NCI-H1417 treated with DMSO at 0.1 percent for 48 hours (cell line): ENCODE measurements around the gene ETNK1.
"Not testable (repeated sequence)": the region's sequence is repeated elsewhere in the genome, so short reads cannot be mapped to it uniquely, and the experiment has no call there.

Experiments
- DNase-seq: peaks from one replicate; lab custom pipeline; 2025; lab: John Stamatoyannopoulos, UW

ETNK1 gene

DNA sequence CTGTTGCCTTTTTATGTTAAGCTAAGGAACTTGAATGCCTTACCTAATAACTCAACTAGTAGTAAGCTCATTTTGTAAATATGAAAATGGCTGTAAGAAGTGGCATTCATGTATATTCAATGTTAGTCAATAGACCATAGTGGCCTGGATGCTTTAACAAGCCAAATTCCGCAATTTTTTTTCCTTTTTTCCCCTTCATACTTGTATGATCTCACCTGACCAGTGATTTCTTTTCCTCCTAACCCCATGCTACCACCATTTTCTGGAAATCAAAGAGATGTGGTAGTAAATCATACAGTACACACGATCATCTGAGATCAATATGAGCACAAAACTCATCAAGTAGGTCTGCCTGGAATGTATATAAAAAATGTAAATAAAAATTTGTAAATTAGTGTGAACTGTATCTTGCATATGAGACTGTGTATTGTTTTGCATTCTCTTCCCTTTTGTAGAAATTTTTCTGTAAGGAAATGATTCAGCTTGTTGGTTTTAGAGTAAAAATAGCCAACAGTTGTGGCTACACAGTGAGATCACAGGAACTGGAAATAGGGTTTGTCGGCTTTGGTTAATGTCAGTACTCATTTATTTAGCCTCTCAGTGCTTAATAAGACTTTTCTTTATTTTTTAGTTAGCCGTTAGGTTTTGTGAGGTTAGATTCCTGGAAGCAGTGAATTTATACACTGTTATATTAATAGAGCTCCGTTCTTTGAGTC is 62.5 kb downstream of the ETNK1 start:
- no peak for DNase-seq

DNA sequence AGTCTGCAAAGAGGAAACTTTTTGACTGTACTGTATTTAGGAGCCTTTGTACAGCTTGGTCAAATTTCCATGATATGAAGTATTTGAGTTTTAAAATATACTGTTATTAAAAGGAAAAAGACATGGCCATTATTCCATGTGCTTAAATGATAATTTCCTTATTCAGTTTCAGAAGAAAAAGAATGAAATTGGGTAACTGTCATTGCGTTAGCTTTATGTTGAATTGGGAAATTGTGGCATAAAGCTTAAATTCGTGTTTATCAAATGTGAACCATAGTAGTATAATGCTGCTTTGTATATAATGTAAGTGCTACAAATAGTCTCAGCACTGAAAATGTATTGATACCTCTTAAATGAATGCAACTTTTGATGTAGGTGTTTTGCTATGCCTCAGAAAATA is 64.9 kb downstream of the ETNK1 start:
- no peak for DNase-seq

GRCh38 chr12:22691319-22691718 is 66.3 kb downstream of the ETNK1 start:
- DNase-seq, result no peak

GRCh38 chr12:22692467-22692866 is 67.5 kb downstream of the ETNK1 start:
- not testable (repeated sequence) for DNase-seq

DNA sequence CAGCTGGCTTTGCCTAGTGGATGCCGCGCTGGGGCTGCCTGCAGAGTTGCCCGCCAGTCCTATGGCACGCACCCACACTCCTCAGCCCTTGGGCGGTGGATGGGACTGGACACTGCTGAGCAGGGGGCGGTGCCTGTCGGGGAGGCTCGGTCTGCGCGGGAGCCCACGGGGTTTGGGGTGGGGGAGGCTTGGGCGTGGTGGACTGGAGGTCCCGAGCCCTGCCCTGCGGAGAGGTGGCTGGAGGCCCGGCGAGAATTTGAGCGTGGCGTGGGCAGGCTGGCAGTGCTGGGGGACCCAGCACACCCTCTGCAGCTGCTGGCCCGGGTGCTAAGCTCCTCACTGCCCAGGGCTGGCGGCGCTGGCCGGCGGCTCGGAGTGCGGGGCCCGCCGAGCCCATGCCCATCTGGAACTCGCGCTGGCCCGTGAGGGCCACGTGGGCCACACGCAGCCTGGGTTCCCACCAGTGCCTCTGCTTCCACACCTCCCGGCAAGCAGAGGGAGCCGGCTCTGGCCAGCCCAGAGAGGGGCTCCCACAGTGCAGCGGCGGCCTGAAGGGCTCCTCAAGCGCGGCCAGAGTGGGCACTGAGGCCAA is 68.1 kb downstream of the ETNK1 start:
- DNase-seq, result no peak

DNA sequence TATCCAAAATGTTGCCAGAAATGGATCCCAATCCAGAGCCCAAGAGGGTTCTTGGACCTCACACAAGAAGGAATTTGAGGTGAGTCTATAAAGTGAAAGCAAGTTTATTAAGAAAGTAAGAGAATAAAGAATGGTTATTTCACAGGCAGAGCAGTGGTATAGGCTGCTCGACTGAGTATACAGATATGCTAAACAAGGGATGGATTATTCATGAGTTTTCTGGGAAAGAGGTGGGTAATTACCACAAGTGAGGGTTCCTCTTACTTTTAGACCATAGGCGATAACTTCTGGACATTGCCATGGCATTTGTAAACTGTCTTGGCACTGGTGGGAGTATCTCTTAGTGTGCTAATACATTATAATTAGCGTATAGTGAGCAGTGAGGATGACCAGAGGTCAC is 73.6 kb downstream of the ETNK1 start:
- no peak for DNase-seq

GRCh38 chr12:22699705-22700104 is 74.7 kb downstream of the ETNK1 start:
- DNase-seq, result not testable (repeated sequence)

- no peak for DNase-seq
Observed at GRCh38 chr12:22700106-22700505, 75.1 kb downstream of the ETNK1 start.

DNA sequence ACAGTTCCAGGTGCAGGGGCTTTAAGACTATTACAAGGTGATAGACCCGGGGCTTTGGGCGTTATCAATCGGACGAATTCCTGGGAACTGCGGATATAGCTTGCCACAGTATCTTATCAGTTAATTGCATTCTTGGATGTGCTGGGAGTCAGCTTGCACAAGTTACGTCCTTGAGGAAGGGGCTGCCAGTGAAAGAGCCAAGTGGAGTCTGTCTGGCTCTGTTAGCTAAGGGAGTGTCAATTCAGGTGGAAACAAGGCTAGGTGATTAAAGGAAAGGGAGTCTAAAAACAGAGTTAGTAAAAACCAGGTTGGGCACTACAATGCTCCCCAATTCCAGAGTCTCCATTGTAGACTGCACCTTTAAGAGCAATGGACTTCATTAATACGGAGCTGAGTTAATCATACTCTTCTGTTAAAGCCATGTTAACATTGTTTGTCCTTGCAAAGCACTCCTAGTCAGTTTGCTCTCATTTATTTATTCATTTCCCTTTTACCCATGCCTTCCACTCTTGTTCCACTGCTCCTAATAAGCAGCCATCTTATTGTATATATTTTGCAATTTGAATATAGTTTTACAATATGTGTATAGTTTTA is 76.3 kb downstream of the ETNK1 start:
- not testable (repeated sequence) for DNase-seq

- DNase-seq, result no peak
Observed at GRCh38 chr12:22702690-22703089, 77.7 kb downstream of the ETNK1 start.

- DNase-seq, result no peak
Observed at GRCh38 chr12:22709292-22709691, 84.3 kb downstream of the ETNK1 start.

GRCh38 chr12:22712083-22712482 is 87.1 kb downstream of the ETNK1 start:
- DNase-seq, result no peak

DNA sequence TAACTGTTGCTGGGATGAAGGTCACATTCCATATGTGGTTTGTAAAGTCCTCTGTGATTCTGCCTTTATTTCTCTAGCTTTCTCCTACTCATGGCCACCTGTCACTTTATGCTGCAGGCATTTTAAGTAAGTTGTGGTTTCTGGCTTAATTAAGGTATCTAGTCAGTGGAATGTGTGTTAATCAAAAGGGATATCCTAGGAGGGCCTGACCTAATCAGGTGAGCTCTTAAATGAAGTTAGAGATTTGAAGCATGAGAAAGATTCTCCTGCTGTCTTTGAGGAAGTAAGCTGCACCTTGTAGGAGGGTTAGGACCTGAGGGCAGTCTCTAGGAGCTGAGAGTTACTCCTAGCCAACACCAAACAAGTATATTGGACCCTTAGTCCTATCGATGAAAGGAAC is 90.3 kb downstream of the ETNK1 start:
- no peak for DNase-seq

DNA sequence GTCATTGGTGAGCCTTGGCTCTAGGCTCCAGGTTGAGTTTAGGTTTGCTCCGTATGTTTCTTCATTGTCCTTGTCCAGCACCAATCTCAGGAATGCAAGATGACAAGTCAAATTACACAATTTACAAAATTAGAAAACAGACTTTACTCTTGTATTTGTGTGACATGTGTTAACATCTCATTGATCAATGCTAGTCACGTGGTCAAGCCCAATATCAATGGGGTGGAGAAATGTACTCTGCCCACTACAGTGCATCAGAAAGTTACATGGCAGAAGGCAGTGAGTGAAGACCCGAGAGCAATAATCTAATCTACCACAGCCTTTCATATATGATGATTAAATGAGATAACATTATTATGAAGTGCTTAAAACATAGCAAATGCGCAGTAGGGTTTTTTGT is 94.8 kb downstream of the ETNK1 start:
- DNase-seq, result no peak

DNA sequence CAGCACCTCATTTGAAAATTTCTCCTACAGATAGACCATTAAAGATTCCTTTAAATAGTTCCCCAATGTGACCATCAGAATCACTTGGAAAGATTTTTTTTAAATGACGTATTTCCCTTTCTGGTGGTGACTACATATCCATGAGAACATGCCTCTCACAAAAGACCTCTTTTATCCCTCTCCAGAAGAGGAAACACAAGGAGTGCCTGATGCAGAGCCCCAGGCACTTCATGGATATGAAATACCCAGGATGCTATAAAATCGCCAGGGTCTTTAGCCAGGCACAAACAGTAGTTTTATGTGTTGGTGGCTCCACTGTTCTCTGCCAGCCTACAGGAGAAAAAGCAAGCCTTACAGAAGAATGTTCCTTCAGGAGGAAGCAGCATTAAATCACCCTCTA is 97.1 kb downstream of the ETNK1 start:
- DNase-seq, result no peak

DNA sequence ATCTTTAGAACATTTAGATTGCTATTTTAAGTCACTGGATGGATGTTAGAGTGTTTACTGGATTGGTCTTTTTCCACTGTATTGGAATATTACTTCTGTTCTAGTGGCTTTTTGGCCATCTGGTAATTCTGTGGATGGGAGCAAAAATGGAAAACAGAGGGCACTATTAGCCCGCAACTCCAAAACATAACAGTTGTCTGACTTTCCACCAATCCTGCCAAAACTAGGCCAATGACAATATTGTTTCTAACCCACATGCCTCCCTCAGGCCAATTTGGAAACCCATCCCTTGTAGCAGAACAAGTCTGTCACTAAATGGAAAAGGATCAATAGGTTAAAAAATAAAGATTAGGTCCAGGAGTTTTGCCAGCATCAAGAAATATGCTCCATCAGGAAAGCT is 97.8 kb downstream of the ETNK1 start:
- DNase-seq, result no peak

DNA sequence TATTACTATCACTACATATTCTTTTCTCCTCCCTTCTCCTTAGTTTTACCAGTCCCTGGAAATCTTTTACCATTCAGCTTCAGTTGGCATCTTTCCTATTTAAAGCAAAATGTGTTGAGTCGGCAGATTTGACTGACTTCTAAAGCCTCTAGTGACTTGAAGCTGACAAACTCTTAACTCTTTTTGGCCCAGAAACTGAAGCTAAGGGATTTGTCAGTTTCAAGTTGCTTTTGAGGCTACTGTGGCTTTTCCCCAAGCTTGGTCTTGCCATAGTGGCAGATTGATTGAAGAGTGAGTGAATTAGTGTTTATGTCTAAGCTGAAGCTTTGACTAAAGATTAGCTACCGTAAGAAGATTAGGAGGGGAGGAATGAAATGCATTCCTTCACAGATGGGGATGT is 104.0 kb downstream of the ETNK1 start:
- DNase-seq, result no peak

DNA sequence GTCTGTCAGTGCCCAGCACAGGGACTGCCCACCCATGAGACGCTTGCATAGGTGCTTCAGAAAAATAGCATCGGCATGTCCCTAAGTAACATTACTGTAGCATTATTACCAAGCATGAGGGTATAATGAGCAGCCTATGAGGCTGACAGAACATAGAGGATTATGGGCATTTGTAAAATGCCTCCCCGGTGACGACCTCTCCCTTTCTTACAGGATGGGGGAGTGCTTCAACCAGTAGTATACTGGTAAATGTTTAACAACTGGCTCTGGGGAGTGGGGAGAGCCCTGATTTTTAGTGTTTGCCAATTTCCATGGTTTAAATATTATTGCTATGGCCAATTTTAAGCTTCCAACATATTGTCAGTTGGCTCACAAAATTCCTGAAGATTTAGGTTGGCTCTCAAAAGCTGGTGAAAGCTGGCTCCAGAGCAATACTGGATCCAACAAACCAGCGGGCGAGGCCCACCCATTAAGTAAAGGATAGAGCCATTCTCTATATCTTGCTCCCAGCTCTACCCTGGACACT is 104.5 kb downstream of the ETNK1 start:
- DNase-seq, result no peak

DNA sequence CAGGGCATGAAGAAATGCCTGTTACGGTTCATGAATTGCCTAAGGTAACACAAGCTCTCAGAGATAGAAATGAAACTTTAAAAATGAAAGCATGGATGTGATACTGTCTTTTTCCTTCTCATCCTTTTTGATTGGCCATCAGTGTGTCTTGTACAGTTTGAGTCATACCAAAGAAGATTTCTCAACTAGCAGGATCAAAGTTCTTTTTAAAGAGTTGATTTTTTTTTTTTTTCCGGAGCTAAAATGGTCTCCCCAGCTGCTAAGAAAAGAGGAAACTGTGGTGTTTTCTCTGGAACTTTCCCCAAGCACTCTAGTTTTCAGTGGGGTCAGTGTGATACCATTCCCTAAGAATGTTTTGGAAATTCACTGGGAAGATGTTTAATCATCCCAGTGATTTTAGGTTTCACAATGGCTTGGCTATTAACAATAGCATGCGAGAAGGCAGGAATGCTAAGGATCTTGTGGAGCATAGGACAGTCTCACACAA is 105.0 kb downstream of the ETNK1 start:
- no peak for DNase-seq

DNA sequence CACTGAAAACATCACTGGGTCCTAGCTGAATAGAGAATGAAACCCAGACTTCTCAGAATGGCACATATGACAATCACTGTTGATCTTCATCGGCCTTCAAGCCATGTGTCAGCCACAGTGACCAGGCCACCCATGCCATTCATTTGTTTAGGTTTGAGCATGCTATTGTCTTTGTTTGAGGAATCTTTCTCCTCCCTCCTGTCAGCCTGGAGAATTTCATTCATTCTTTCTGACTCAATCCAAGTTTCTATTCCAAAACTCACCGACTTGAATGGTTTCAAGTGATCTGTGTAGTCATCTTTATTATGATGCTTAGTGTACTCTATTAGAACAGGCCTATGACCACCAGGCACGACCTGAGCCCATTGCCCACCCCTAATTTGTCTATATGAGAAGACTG is 106.3 kb downstream of the ETNK1 start:
- DNase-seq, result no peak

DNA sequence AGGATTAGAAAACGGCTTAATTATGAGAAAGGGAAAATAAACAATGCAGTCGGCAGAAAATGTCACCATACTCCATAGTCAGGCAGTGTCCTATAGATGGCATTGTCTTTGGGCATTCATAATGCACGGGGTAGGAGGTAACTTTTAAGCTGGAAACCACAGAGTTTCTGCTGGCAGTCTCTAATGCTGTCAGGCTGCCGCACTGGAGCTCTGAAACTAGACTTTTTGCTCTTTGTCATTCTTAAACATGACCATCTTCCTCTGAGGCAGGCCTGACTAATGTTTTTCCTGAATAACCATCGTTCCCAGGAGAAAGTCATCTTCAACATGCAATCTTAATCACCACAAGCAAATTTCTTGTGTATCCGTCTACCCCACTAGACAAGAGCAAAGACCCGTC is 108.8 kb downstream of the ETNK1 start:
- no peak for DNase-seq

- no peak for DNase-seq
Observed at GRCh38 chr12:22738945-22739344, 114.0 kb downstream of the ETNK1 start.
